A549 (cell line): ENCODE measurements around the gene ZGLP1. TPM values are rescaled to one million over a fixed set of nuclear protein-coding genes. Genes with fewer than 3 reads are reported as not detected.
A peak's percentile ranks its signal among the peaks of the same experiment; 100 is the strongest.

Experiments
- ATAC-seq, 2 experiments: fragments of 200-7000 bp in 1 of 2; fragments of >200 bp in 1 of 2; cut with Nextera tagmentation in 1 of 2; cut with Tn5 transposase in 1 of 2; 3 replicates each; pipeline versions ENCODE4 v1.8.0 to v1.9.1; 2018 to 2020; ENCODE audit warnings: mild to moderate bottlenecking in 1 of 2, moderate library complexity in 1 of 2
- CTCF ChIA-PET: fragments of 300-600 bp; sonication (Branson Sonifier 250); formaldehyde crosslinking; extraction: SDS; loops from one replicate; lab custom pipeline; 2021; ENCODE audit warnings: antibody characterized with exemption, inconsistent platforms; lab: Yijun Ruan, JAX
- POLR2A ChIA-PET: fragments of 350-600 bp; formaldehyde crosslinking; extraction: SDS; loops from one replicate; lab custom pipeline; 2021; ENCODE audit warnings: antibody characterized with exemption, inconsistent platforms; lab: Yijun Ruan, JAX
- DNase-seq, 2 experiments: peaks; one replicate each; pipeline versions ENCODE4 v3.0.0 to v3.0.0-alpha.2; 2011 to 2016; ENCODE audit warnings: low read depth in 1 of 2, low spot score in 1 of 2
- FAIRE-seq: peaks from 2 replicates; lab custom pipeline; 2011; peaks lifted over from hg19 to GRCh38; lab: Jason Lieb, UNC
- H3K27ac ChIP-seq, 2 experiments: fragments of >200 bp; sonication (Bioruptor Twin); formaldehyde crosslinking; 3 replicates each; pipeline ENCODE4 v1.5.1; 2016 to 2017
- H3K4me1 ChIP-seq: fragments of >200 bp; sonication (Bioruptor Twin); formaldehyde crosslinking; 3 replicates; pipeline ENCODE4 v1.6.1; 2016
- H3K4me2 ChIP-seq: fragments of >200 bp; sonication (Bioruptor Twin); formaldehyde crosslinking; 3 replicates; pipeline ENCODE4 v1.6.1; 2016
- H3K4me3 ChIP-seq: fragments of >200 bp; sonication (Bioruptor Twin); formaldehyde crosslinking; 3 replicates; pipeline ENCODE4 v1.5.1; 2016
- H3K9me3 ChIP-seq: fragments of >200 bp; sonication (Bioruptor Twin); formaldehyde crosslinking; 3 replicates; pipeline ENCODE4 v1.6.1; 2016
- CBX2 ChIP-seq: fragments of 200-600 bp; sonication (generic); IDR thresholded peaks from 2 replicates; pipeline ENCODE4 v1.6.1; 2016; ENCODE audit warnings: low read depth, mild to moderate bottlenecking, borderline replicate concordance
- CBX8 ChIP-seq: fragments of 200-600 bp; sonication (generic); IDR thresholded peaks from 2 replicates; pipeline ENCODE4 v1.6.1; 2016
- CEBPB ChIP-seq, 2 experiments: fragments of >200 bp in 1 of 2; sonication (Bioruptor Twin) in 1 of 2; formaldehyde crosslinking in 1 of 2; IDR thresholded peaks; 2 replicates each; pipeline ENCODE4 v1.6.1; 2012 to 2016
- CHD2 ChIP-seq: fragments of 150-350 bp; IDR thresholded peaks from 2 replicates; pipeline ENCODE4 v1.6.1; 2014; ENCODE audit warnings: low read length; ENCODE audit not compliant: partially characterized antibody
- EP300 ChIP-seq, 2 experiments: fragments of >200 bp; sonication (Bioruptor Twin); formaldehyde crosslinking; IDR thresholded peaks; 2 replicates in 1 of 2; 3 replicates in 1 of 2; pipeline ENCODE4 v1.6.1; 2016 to 2017
- FOSB ChIP-seq: fragments of 250-450 bp; sonication (Bioruptor Pico); IDR thresholded peaks from 2 replicates; pipeline ENCODE4 v1.5.0; 2020; ENCODE audit warnings: mild to moderate bottlenecking, moderate library complexity
- FOSL2 ChIP-seq, 2 experiments: fragments of 450-650 bp in 1 of 2; fragments of >200 bp in 1 of 2; sonication (Bioruptor Twin) in 1 of 2; formaldehyde crosslinking; IDR thresholded peaks; 2 replicates each; pipeline versions ENCODE4 v1.5.0 to v1.6.1; 2016 to 2020; ENCODE audit warnings: mild to moderate bottlenecking in 1 of 2, moderate library complexity in 1 of 2
- KDM5A ChIP-seq: fragments of 200-600 bp; sonication (generic); IDR thresholded peaks from 2 replicates; pipeline ENCODE4 v1.6.1; 2016; ENCODE audit warnings: antibody characterized with exemption, mild to moderate bottlenecking
- MAFK ChIP-seq: fragments of 450-650 bp; IDR thresholded peaks from 2 replicates; pipeline ENCODE4 v1.6.1; 2014; ENCODE audit not compliant: partially characterized antibody
- MYC ChIP-seq: IDR thresholded peaks from 2 replicates; pipeline ENCODE4 v1.6.1; 2012; ENCODE audit warnings: mild to moderate bottlenecking, inconsistent platforms, low read length, improper control_type of control experiment, borderline replicate concordance
- POLR2A ChIP-seq: IDR thresholded peaks from 2 replicates; pipeline ENCODE4 v1.6.1; 2012; ENCODE audit warnings: mild to moderate bottlenecking, low read length
- POLR2AphosphoS2 ChIP-seq: conservative IDR thresholded peaks from 2 replicates; pipeline ENCODE4 v1.6.1; 2012; ENCODE audit warnings: low read length, improper control_type of control experiment, inconsistent platforms
- TP53 ChIP-seq: fragments of 250-450 bp; sonication (Bioruptor Pico); IDR thresholded peaks from 2 replicates; pipeline ENCODE4 v1.5.0; 2021; ENCODE audit warnings: mild to moderate bottlenecking, moderate library complexity
- ZSCAN20 ChIP-seq: fragments of 250-450 bp; sonication (Bioruptor Pico); IDR thresholded peaks from 2 replicates; pipeline ENCODE4 v1.8.0; 2022; ENCODE audit warnings: mild to moderate bottlenecking, moderate library complexity
- WGBS: methylation state at CpG from one replicate; pipeline ENCODE4 v1.1.6; 2017; ENCODE audit errors: missing lambda C conversion rate; 5-methylcytosine and 5-hydroxymethylcytosine counted together
- polyA plus RNA-seq, 4 experiments: library from polyadenylated mRNA; depleted of rRNA in 3 of 4; stranded (reverse); fragments of >200 nt; fragmentation: RNase III in 1 of 4; extraction: RNeasy Plus Mini Kit Qiagen cat#74134 plus additional on column Dnase treatment in 1 of 4; gene quantifications; 2 replicates in 3 of 4; 3 replicates in 1 of 4; pipeline ENCODE4 v1.2.3, GENCODE V29; 2011 to 2017
- TF ChIP-seq, protein P1 (sequence below): fragments of 200-600 bp; sonication (generic); IDR thresholded peaks from 2 replicates; pipeline ENCODE4 v1.6.1; 2016; ENCODE audit warnings: antibody characterized with exemption, mild to moderate bottlenecking, moderate library complexity
- TF ChIP-seq, protein P2 (sequence below): IDR thresholded peaks from 2 replicates; pipeline ENCODE4 v1.6.1; 2012; ENCODE audit warnings: low read depth, borderline replicate concordance
- TF ChIP-seq, protein P3 (sequence below): fragments of 150-350 bp; IDR thresholded peaks from 2 replicates; pipeline ENCODE4 v1.6.1; 2014; ENCODE audit warnings: low read depth, mild to moderate bottlenecking, low read length

ZGLP1 gene
- polyA plus RNA-seq, 2 of the 4 experiments (the other 2 are of a cell fraction), result 0.84 to 1.9 TPM

DNA sequence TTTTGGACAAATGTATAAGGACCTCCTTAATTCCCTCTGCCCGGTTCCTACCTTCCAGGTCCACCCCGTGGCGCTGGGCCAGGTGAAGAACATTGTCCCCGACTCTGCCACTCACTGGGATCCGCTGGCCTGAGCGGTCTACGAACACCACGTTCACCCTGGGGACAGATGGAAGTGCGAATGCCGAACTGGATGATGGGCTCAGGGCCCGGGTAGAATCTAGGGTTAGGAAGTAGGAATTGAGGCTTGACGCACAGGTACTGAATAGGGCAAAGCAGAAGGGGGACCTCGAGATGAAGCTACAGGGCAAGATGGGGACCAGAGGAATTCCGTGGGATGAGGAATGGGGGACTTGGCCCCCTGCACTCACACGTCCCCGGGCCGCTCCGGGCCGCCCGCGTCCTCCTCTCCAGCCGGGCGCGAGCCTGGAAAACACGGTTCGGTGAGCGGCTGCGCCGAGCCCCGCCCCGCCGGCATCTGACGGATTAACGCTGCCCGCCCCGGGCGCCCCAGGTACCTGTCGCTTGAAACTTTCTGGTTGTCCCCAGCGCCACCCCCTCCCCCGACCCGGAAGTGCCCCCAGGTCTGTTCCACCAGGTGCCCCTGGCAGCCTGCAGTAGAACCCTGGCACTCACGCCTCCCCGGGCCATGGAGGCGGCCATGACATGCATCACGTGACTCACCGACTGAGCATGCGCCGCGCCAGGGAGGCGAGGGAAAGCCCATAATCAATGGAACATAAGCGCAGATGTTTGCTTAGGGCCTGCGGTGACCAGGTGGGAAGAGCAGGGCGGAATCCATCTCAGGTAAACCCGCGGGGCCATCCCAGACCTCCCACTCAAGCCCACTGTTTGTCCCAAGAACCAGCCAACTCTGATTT, 6.0 kb upstream of the ZGLP1 start, which contains the start of gene FDX2 (continued):
- no peak for TF ChIP-seq CEBPB (IDR thresholded peaks at IDR 0.05)
- TF ChIP-seq POLR2AphosphoS2, result peak; percentile 93
- peak; percentile 90 for TF ChIP-seq KDM5A
- TF ChIP-seq, all 56 proteins: peak for 10

DNA sequence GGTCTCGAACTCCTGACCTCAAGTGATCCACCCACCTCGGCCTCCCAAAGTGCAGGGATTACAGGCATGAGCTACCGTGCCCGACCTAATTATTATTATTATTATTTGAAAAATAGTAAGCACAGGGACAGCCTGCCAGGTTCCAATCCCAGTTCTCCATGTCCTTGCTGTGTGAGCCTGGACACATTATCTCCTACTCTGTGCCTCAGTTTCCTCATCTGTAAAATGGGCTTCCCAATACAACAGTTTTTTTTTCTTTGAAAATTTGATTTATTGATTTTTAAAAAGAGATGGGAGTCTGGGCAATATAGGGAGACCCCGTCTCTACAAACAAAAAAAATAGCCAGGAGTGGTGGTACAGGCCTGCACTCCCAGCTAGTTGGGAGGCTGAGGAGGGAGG, 3.3 kb downstream of the ZGLP1 start:
- WGBS, result 85% methylated on average over 5 of the region's 5 CpGs
- no peak overlapping the region for H3K4me2 ChIP-seq
- no peak overlapping the region for H3K27ac ChIP-seq
- H3K4me3 ChIP-seq, result no peak overlapping the region
- DNase-seq (no peak), ATAC-seq (no peak), FAIRE-seq (no peak)
- no peaks in the 10 kb centered on the region for H3K4me1 ChIP-seq
- CTCF ChIA-PET, result interaction anchor here (1.2 to 2.0 kb wide), 3 partner anchors 37 to 85 kb away, joined by 3 to 5 read pairs (median 3); no protein-coding TSS in a partner anchor
- H3K9me3 ChIP-seq, result no peaks in the 10 kb centered on the region
- POLR2A ChIA-PET, result no interaction called here
- TF ChIP-seq FOSB (CRISPR knock-in tag), result no peak
- no peak for TF ChIP-seq CHD2

DNA sequence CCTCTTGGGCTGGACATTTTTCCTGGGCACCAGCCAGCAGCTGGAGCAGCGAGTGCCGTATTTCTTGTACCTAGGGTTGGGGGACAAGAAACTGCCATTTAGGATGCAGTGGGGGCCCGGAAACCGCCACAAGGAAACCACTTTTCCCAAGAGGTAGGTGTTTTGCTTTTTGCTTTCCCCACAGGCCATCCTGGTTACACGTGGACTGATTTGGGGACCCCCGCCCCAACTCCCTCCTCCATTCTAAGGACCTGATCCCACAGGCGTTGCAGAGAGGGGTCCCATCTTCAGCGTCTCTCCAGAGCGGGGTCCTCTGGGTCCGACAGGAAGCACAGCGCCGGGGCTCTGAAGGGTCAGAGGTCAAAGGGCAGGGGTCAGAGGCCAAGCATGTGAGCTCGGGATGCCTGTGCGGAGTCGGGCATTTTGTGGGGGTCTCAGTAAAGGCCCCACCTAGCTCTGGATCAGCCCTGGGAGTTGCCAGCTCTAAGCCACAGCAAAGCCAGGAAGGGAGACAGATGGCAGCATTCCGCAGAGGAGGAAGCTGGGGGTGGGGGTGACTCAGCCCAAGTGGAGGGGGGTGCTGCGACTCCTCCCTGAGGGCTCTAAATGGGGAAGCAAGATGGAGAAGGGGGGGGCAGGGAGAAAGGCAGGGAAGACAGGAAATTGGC, 4.3 kb downstream of the ZGLP1 start:
- CTCF ChIA-PET, result interaction anchor here (0.7 to 2.0 kb wide), 5 partner anchors 12 to 86 kb away, joined by 3 to 5 read pairs (median 3); no protein-coding TSS in a partner anchor
- Histone ChIP-seq H3K9me3 (no peaks in the 10 kb centered on the region), H3K4me3 (no peak overlapping the region), H3K4me2 (no peak overlapping the region), H3K4me1 (no peaks in the 10 kb centered on the region), H3K27ac (no peak overlapping the region)
- POLR2A ChIA-PET, result no interaction called here
- FAIRE-seq (no peak), DNase-seq (no peak), ATAC-seq (no peak)
- TF ChIP-seq EP300 (IDR thresholded peaks at IDR 0.05), result no peak
- WGBS, result 89% methylated on average over 9 of the region's 17 CpGs

DNA sequence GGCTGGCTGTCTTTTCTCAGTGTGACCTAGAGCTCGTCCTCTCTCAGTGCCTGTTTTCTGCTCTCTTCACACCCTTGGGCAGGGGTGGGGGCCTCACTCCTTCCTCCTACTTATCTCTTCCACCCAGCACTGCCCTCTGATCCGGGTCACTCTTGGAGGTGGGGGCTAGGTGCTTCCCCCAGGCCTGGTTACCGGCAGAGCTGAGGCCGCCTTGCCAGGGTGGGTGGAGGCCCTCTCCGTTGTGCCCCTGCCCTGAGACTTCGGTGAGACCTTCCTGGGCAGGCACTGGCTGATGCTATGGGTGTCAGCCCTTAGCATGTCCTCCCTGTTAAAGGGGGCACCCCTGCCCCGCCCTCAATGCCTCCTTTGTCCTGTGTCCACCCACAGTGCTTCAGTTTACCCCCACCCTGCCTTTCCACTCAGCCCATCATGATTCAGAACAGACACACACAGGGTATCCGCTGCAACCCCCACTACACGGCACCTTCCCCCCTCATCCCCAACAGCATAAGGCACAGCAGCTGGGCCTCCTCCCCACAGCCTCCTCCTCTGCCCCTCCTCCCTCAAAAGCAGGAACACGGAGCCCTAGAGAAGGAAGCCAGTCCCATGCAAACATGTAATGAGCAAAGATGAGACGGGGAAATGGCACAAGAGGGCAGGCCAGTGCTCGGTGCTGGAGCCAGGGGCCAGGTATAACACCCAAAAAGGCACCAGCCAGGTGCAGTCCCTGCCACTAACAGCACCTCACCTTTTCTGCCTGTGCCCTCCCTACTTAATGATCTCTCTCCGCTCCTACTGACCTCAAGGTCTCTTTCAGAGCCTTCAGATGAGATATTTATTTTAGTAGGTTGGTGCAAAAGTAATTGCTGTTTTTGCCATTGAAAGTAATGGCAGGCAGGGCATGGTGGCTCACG, 9.8 kb downstream of the ZGLP1 start:
- no peaks in the 10 kb centered on the region for H3K9me3 ChIP-seq
- 55% methylated on average over 13 of the region's 14 CpGs for WGBS
- ChIA-PET POLR2A (no interaction called here), CTCF (interaction anchor here (0.5 to 1.6 kb wide), 2 partner anchors 29 to 313 kb away, joined by 3 to 9 read pairs; partner anchors contain the start of gene ICAM1)
- DNase-seq (no peak), ATAC-seq (no peak), FAIRE-seq (no peak)
- H3K27ac ChIP-seq, result no peak overlapping the region
- no peak overlapping the region for H3K4me2 ChIP-seq
- no peak overlapping the region for H3K4me3 ChIP-seq
- TF ChIP-seq CBX2, result no peak
- TF ChIP-seq, protein P1, sequence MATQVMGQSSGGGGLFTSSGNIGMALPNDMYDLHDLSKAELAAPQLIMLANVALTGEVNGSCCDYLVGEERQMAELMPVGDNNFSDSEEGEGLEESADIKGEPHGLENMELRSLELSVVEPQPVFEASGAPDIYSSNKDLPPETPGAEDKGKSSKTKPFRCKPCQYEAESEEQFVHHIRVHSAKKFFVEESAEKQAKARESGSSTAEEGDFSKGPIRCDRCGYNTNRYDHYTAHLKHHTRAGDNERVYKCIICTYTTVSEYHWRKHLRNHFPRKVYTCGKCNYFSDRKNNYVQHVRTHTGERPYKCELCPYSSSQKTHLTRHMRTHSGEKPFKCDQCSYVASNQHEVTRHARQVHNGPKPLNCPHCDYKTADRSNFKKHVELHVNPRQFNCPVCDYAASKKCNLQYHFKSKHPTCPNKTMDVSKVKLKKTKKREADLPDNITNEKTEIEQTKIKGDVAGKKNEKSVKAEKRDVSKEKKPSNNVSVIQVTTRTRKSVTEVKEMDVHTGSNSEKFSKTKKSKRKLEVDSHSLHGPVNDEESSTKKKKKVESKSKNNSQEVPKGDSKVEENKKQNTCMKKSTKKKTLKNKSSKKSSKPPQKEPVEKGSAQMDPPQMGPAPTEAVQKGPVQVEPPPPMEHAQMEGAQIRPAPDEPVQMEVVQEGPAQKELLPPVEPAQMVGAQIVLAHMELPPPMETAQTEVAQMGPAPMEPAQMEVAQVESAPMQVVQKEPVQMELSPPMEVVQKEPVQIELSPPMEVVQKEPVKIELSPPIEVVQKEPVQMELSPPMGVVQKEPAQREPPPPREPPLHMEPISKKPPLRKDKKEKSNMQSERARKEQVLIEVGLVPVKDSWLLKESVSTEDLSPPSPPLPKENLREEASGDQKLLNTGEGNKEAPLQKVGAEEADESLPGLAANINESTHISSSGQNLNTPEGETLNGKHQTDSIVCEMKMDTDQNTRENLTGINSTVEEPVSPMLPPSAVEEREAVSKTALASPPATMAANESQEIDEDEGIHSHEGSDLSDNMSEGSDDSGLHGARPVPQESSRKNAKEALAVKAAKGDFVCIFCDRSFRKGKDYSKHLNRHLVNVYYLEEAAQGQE, result no peak
- TF ChIP-seq CHD2, result no peak
- TF ChIP-seq MAFK, result no peak
- TF ChIP-seq FOSL2 (IDR thresholded peaks at IDR 0.05), result no peak
- TF ChIP-seq FOSL2 (CRISPR knock-in tag; IDR thresholded peaks at IDR 0.05), result no peak
- TF ChIP-seq, protein P2, sequence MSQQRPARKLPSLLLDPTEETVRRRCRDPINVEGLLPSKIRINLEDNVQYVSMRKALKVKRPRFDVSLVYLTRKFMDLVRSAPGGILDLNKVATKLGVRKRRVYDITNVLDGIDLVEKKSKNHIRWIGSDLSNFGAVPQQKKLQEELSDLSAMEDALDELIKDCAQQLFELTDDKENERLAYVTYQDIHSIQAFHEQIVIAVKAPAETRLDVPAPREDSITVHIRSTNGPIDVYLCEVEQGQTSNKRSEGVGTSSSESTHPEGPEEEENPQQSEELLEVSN, result no peak
- no peak for TF ChIP-seq POLR2A
- no peak for TF ChIP-seq TP53 (CRISPR knock-in tag)
- TF ChIP-seq, protein P3, sequence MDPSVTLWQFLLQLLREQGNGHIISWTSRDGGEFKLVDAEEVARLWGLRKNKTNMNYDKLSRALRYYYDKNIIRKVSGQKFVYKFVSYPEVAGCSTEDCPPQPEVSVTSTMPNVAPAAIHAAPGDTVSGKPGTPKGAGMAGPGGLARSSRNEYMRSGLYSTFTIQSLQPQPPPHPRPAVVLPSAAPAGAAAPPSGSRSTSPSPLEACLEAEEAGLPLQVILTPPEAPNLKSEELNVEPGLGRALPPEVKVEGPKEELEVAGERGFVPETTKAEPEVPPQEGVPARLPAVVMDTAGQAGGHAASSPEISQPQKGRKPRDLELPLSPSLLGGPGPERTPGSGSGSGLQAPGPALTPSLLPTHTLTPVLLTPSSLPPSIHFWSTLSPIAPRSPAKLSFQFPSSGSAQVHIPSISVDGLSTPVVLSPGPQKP, result no peak
- TF ChIP-seq MYC, result no peak
- TF ChIP-seq FOSB (CRISPR knock-in tag), result no peak
- no peak for TF ChIP-seq CBX8
- TF ChIP-seq POLR2AphosphoS2, result no peak
- TF ChIP-seq ZSCAN20 (CRISPR knock-in tag), result no peak
- no peaks in the 10 kb centered on the region for H3K4me1 ChIP-seq
